Activated T-cell treated with anti-CD3 and anti-CD28 coated beads, Interleukin-2, amount 50 U/mL, for 72 hours (primary cell): Measurements from ENCODE around the gene DNMT1. TPM values are rescaled to one million over a fixed set of nuclear protein-coding genes. Genes with fewer than 3 reads are reported as not detected.
A peak's percentile ranks its signal among the peaks of the same experiment; 100 is the strongest.
"Not testable (repeated sequence)": the region's sequence is repeated elsewhere in the genome, so short reads cannot be mapped to it uniquely, and the experiment has no call there.

Experiments used
- ATAC-seq, 2 donors: fragments of 150-1000 bp; cut with Tn5 transposase; replicated peaks in 1 of 2; 2 replicates each; pipeline ENCODE4 v1.10.0; 2021; ENCODE audit warnings: moderate library complexity in 2 of 2, mild to moderate bottlenecking in 1 of 2
- DNase-seq, 2 donors: peaks; one replicate each; pipeline ENCODE4 v3.0.0; 2021 to 2022; ENCODE audit warnings: mixed read lengths in 1 of 2
- H3K27ac Mint-ChIP-seq: one replicate; pipeline ENCODE4 v1.8.0; 2022; ENCODE audit warnings: mild to moderate bottlenecking, moderate library complexity, mixed read lengths
- H3K27me3 Mint-ChIP-seq: one replicate; pipeline ENCODE4 v1.8.0; 2022; ENCODE audit warnings: low read depth, mixed read lengths
- H3K36me3 Mint-ChIP-seq, 2 donors: one replicate each; pipeline ENCODE4 v1.8.0; 2022; ENCODE audit warnings: mixed read lengths in 2 of 2, mild to moderate bottlenecking in 1 of 2; ENCODE audit not compliant: insufficient read depth in 2 of 2
- H3K4me1 Mint-ChIP-seq: one replicate; pipeline ENCODE4 v1.8.0; 2022; ENCODE audit warnings: low read depth, mixed read lengths
- H3K4me3 Mint-ChIP-seq, 2 donors: one replicate each; pipeline ENCODE4 v1.8.0; 2022; ENCODE audit warnings: mild to moderate bottlenecking in 2 of 2, mixed read lengths in 2 of 2, moderate library complexity in 2 of 2
- H3K9me3 Mint-ChIP-seq, 2 donors: one replicate each; pipeline ENCODE4 v1.8.0; 2022; ENCODE audit warnings: mixed read lengths in 2 of 2
- total RNA-seq, 2 donors: library from RNA; stranded (reverse); gene quantifications; one replicate each; pipeline ENCODE4 v1.2.3, GENCODE V29; 2022

The DNMT1 gene
- total RNA-seq, 2 donors from 2014 or later: 294 to 304 TPM

DNA sequence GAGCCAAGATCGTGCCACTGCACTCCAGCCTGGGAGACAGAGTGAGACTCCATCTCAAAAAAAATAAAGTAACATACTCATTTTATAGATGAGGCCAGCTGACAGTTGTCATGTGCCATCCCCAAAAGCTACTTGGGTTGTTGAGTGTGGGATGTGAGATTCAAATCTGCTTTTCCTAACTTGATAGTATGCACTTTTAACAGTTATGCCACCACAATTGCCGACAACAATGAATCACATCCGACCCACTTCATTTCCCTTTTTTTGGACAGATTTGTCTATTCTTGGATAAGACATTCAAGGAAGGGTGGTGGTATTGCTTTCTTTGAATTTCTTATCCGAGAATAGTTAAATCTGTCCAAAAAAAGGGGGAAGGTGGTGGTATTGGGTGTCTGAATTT, 16.3 kb upstream of the DNMT1 start:
- Mint-ChIP-seq H3K4me3 (no peak overlapping the region), H3K9me3 (peaks cover 3 to 4% of the 10 kb centered on the region in 2 donors), H3K27ac (no peak overlapping the region), H3K27me3 (no peaks in the 10 kb centered on the region), H3K4me1 (no peaks in the 10 kb centered on the region), H3K36me3 (no peaks in the 10 kb centered on the region)
- ATAC-seq (no peak), DNase-seq (no peak)

DNA sequence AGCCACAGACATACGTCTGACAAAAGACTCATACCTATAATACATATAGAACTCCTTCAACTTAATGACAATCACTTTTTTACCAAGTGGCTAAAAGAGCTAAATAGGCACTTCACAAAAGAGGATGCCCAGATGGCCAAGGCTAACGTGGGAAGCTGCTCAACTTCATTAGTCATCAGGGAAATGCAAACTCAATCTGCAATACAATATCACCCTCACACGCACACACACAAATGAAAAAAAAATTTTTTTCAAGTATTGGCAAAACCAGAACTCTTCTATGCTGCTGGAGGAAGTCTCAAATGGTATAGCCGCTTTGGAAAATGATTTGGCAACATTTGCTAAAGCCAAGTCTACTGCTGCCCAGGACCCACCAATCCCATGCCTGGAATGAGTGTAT, 14.6 kb upstream of the DNMT1 start:
- ATAC-seq (no peak), DNase-seq (no peak)
- Mint-ChIP-seq H3K9me3 (peaks cover 3 to 4% of the 10 kb centered on the region in 2 donors), H3K27ac (no peak overlapping the region), H3K4me1 (no peaks in the 10 kb centered on the region), H3K36me3 (no peaks in the 10 kb centered on the region), H3K4me3 (no peak overlapping the region), H3K27me3 (no peaks in the 10 kb centered on the region)

GRCh38 chr19:10207026-10207425, 12.3 kb upstream of the DNMT1 start:
- H3K27ac Mint-ChIP-seq: no peak overlapping the region

DNA sequence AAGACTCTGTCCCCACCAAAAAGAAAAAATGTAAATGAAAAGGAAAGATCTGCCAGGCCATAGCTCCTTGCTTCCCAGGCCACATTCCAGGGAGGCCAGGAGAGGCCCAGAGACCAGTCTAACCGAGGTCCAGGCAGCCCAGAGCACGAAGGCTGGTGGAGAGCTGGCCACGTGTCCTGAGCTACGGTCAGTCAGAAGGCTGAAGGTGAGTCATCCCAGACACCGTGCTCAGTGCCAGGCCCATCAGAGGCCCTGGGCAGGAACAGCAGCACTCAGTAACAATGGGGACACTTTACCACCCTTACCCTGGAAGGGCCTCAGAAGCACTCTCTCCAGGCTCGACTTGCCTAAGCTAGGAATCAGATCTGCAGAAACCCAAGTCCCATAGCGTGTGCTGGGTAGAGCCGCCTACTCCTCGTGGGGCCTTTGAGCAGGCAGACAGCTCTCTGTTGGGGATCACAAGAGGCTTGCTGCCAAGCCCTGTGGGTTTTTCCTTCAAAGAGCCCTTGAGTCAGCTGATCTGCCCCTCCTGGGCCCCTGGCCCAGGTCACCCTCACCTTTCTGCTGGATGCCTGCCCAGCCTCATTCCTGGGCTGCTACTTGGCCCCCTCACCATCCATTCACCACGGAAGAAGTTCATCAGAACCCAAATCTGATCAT, 11.6 kb upstream of the DNMT1 start:
- DNase-seq (no peak), ATAC-seq (no peak)
- Mint-ChIP-seq H3K4me1 (no peaks in the 10 kb centered on the region), H3K4me3 (no peak overlapping the region), H3K27ac (no peak overlapping the region), H3K36me3 (no peaks in the 10 kb centered on the region), H3K27me3 (no peaks in the 10 kb centered on the region), H3K9me3 (peaks cover 3 to 4% of the 10 kb centered on the region in 2 donors)

More at GRCh38 chr19:10207026-10207425, 12.3 kb upstream of the DNMT1 start:
- Mint-ChIP-seq H3K27me3 (no peaks in the 10 kb centered on the region), H3K4me1 (no peaks in the 10 kb centered on the region), H3K9me3 (peaks cover 3 to 4% of the 10 kb centered on the region in 2 donors), H3K36me3 (no peaks in the 10 kb centered on the region), H3K4me3 (no peak overlapping the region)
- ATAC-seq: no peak
- DNase-seq: no peak

- H3K4me3 Mint-ChIP-seq: no peak overlapping the region
- peaks cover 3 to 4% of the 10 kb centered on the region in 2 donors for H3K9me3 Mint-ChIP-seq
Measured at GRCh38 chr19:10205636-10206035, 10.9 kb upstream of the DNMT1 start.

DNA sequence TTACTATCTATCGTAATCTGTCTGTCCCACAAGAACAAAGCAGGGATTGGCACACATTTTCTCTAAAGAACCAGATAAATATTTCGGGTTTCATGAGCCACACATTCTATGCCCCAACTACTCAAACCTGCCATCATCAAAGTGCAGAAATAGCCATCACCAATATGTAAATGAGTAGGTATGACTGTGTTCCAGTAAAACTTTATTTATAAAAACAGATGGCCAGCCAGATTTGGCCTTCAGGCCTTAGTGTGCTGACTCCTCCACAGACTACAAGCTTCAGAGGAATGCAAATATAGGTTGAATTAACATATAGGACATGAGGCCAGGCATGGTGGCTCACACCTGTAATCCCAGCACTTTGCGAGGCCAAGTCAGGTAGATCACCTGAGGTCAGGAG, 8.9 kb upstream of the DNMT1 start:
- Mint-ChIP-seq H3K27ac (no peak overlapping the region), H3K4me1 (peaks cover 11% of the 10 kb centered on the region), H3K4me3 (no peak overlapping the region), H3K9me3 (peaks cover 3 to 4% of the 10 kb centered on the region in 2 donors), H3K36me3 (no peaks in the 10 kb centered on the region), H3K27me3 (no peaks in the 10 kb centered on the region)
- ATAC-seq: no peak
- DNase-seq: no peak

More at GRCh38 chr19:10205636-10206035, 10.9 kb upstream of the DNMT1 start:
- DNase-seq (no peak), ATAC-seq (no peak)
- no peaks in the 10 kb centered on the region for H3K4me1 Mint-ChIP-seq
- no peaks in the 10 kb centered on the region for H3K36me3 Mint-ChIP-seq
- no peaks in the 10 kb centered on the region for H3K27me3 Mint-ChIP-seq
- H3K27ac Mint-ChIP-seq: no peak overlapping the region

GRCh38 chr19:10201176-10201575, 6.4 kb upstream of the DNMT1 start:
- peaks cover 20% of the 10 kb centered on the region for H3K4me1 Mint-ChIP-seq
- no peak for DNase-seq
- no peak overlapping the region for H3K27ac Mint-ChIP-seq
- no peak for ATAC-seq
- H3K36me3 Mint-ChIP-seq: no peaks in the 10 kb centered on the region
- no peak overlapping the region for H3K4me3 Mint-ChIP-seq
- no peaks in the 10 kb centered on the region for H3K27me3 Mint-ChIP-seq
- H3K9me3 Mint-ChIP-seq: no peaks in the 10 kb centered on the region

DNA sequence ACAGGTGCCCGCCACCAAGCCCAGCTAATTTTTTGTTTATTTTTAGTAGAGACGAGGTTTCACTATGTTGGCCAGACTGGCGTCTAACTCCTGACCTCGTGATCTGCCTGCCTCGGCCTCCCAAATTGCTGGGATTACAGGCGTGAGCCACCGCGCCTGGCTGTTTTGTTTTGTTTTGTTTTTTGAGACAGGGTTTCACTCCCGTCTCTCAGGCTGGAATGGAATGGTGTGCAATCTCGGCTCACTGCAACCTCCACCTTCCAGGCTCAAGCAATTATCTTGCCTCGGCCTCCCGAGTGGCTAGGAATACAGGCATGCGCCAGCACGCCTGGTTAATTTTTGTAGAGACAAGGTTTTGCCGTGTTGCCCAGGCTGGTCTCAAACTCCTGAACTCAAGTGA, 5.3 kb upstream of the DNMT1 start:
- H3K36me3 Mint-ChIP-seq, H3K9me3 Mint-ChIP-seq, H3K4me3 Mint-ChIP-seq, ATAC-seq, H3K27ac Mint-ChIP-seq, DNase-seq, H3K27me3 Mint-ChIP-seq: not testable (repeated sequence)
- H3K4me1 Mint-ChIP-seq: peaks cover 26% of the 10 kb centered on the region

- peak in 1 of 2 donors; percentile 4 for ATAC-seq
Measured at GRCh38 chr19:10198889-10199644, 4.3 kb upstream of the DNMT1 start.

GRCh38 chr19:10195199-10195519, 406 bp upstream of the DNMT1 start:
- H3K4me1 Mint-ChIP-seq: peaks cover 56% of the 10 kb centered on the region
- peaks cover 8 to 19% of the 10 kb centered on the region in 2 donors for H3K36me3 Mint-ChIP-seq
- DNase-seq: no peak
- ATAC-seq: peak in 1 of 2 donors; percentile 45
- H3K4me3 Mint-ChIP-seq: peak overlapping the region; percentile 96 to 97
- H3K27ac Mint-ChIP-seq: peak overlapping the region; percentile 60
- H3K9me3 Mint-ChIP-seq: no peaks in the 10 kb centered on the region
- no peaks in the 10 kb centered on the region for H3K27me3 Mint-ChIP-seq

More at GRCh38 chr19:10198889-10199644, 4.3 kb upstream of the DNMT1 start:
- H3K9me3 Mint-ChIP-seq, H3K36me3 Mint-ChIP-seq, H3K27me3 Mint-ChIP-seq: not testable (repeated sequence)
- peak; percentile 11 to 27 for DNase-seq
- Mint-ChIP-seq H3K27ac (peak overlapping the region; percentile 14), H3K4me3 (peak overlapping the region; percentile 7 to 65), H3K4me1 (peaks cover 29% of the 10 kb centered on the region)

DNA sequence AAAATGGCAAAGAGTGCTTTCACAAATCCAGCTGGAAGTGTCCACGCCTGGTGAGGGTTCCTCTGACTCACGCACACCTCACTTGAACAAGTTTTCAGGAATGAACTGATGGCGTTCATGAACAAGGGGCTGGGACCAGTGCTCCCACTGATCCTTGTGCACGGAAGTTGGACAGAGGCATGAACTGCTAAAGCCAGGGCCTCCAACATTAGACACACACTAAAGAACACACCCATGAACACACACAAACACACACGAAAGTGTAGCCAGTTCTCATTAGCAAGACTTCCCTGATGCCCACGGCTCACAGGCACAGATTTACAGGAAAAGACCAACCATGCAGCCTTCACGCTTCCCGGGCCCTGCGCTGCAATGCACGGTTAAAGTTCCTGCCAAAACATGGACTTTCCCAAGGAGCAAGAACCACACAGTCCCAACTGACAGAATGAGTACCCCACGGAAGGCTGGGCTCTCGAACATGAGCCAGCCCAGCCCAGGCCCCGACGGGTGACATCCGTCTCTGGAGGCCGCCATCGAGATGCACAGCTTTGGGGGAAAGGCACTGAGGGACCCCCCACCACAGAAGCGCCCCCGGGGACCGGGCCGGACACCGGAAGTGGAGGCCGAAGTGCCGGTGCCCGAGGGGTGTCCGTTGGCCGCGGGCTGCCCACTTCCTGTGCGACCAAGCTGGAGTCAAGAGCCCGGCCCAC, 808 bp downstream of the DNMT1 start:
- peaks cover 16 to 26% of the 10 kb centered on the region in 2 donors for H3K36me3 Mint-ChIP-seq
- no peaks in the 10 kb centered on the region for H3K9me3 Mint-ChIP-seq
- H3K27ac Mint-ChIP-seq: peak overlapping the region; percentile 95
- no peaks in the 10 kb centered on the region for H3K27me3 Mint-ChIP-seq
- H3K4me3 Mint-ChIP-seq: peak overlapping the region; percentile 96 to 97
- ATAC-seq: peak in 1 of 2 donors; percentile 10
- peaks cover 57% of the 10 kb centered on the region for H3K4me1 Mint-ChIP-seq
- no peak for DNase-seq

DNA sequence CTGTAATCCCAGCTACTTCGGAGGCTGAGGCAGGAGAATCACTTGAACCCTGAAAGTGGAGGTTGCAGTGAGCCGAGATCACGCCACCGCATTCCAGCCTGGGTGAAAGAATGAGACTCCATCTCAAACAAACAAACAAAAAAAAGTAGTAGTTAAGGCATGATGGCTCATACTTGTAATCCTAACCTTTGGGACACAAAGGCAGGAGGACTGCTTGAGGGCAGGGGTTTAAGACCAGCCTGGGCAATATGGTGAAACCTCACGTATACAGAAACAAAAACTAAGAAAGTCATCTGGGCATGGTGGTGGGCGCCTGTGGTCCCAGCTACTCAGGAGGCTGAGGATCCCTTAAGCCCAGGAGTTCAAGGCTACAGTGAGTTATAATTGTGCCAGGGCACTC, 1.8 kb downstream of the DNMT1 start:
- Mint-ChIP-seq H3K36me3 (peaks cover 17 to 31% of the 10 kb centered on the region in 2 donors), H3K27me3 (no peaks in the 10 kb centered on the region)

GRCh38 chr19:10191347-10191746, 3.4 kb downstream of the DNMT1 start:
- ATAC-seq (no peak), DNase-seq (no peak)
- H3K36me3 Mint-ChIP-seq: peaks cover 17 to 33% of the 10 kb centered on the region in 2 donors
- no peaks in the 10 kb centered on the region for H3K9me3 Mint-ChIP-seq
- H3K27me3 Mint-ChIP-seq: no peaks in the 10 kb centered on the region
- H3K27ac Mint-ChIP-seq: no peak overlapping the region
- H3K4me1 Mint-ChIP-seq: peaks cover 53% of the 10 kb centered on the region
- H3K4me3 Mint-ChIP-seq: peak overlapping the region in 1 of 2 donors; percentile 27

More for the DNA sequence above, 1.8 kb downstream of the DNMT1 start:
- peak in 1 of 2 donors; percentile 11 for DNase-seq
- Mint-ChIP-seq H3K4me3 (peak overlapping the region; percentile 96 to 97), H3K4me1 (peaks cover 51% of the 10 kb centered on the region), H3K27ac (peak overlapping the region; percentile 54), H3K9me3 (no peaks in the 10 kb centered on the region)
- ATAC-seq: no peak
